Lower leg skin (tissue), 3 donors: ENCODE data around the gene NCKAP5.

Source experiments
- POLR2A ChIP-seq, 2 donors: fragments of 450-650 bp; IDR thresholded peaks; one replicate each; pipeline ENCODE4 v1.6.1; 2016 to 2017; ENCODE audit warnings: antibody characterized with exemption in 2 of 2, mild to moderate bottlenecking in 1 of 2, moderate library complexity in 1 of 2
- TF ChIP-seq, protein P1 (sequence below), 3 donors: fragments of 450-650 bp; IDR thresholded peaks; one replicate each; pipeline ENCODE4 v1.5.1; 2016; ENCODE audit warnings: antibody characterized with exemption in 3 of 3, mild to moderate bottlenecking in 3 of 3, moderate library complexity in 2 of 3

DNA sequence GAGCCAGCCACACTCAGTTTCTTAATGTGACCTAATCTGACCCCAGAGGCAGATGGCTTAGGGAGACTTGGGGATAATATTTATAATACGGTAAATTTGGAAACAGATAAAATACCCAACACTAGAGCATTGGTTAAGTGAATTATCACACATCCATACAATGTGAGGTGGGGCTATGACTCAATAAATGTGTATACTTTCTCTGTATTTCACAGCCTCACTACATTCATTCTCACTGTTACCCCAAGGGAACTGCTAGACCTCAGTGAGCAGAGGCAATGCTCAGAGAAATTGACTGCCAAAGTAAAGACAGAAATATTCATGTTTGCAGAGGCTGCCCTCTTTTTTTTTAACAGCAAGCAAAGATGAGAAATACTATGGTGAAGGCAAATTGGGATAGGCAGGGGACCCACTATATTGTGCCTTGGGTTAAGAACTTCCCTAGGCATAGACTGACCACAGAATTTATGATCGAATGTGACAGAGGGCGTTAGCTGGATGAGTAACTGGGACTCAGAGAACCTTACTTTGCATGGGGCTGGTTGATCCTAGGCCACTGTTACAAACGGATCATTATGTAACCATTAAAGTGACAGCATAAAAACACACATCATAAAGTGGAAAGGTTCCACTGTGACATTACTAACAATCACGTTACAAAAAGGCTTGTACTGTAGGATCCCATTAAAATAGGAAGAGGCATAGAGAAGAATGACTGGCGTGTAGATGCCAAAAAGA lies 652.3 kb downstream of the NCKAP5 start:
- TF ChIP-seq, protein P1, sequence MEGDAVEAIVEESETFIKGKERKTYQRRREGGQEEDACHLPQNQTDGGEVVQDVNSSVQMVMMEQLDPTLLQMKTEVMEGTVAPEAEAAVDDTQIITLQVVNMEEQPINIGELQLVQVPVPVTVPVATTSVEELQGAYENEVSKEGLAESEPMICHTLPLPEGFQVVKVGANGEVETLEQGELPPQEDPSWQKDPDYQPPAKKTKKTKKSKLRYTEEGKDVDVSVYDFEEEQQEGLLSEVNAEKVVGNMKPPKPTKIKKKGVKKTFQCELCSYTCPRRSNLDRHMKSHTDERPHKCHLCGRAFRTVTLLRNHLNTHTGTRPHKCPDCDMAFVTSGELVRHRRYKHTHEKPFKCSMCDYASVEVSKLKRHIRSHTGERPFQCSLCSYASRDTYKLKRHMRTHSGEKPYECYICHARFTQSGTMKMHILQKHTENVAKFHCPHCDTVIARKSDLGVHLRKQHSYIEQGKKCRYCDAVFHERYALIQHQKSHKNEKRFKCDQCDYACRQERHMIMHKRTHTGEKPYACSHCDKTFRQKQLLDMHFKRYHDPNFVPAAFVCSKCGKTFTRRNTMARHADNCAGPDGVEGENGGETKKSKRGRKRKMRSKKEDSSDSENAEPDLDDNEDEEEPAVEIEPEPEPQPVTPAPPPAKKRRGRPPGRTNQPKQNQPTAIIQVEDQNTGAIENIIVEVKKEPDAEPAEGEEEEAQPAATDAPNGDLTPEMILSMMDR (IDR thresholded peaks at IDR 0.05) = no peak
- TF ChIP-seq POLR2A (IDR thresholded peaks at IDR 0.05) = no peak
